Head of caudate nucleus (tissue), 42 donors: Measurements from ENCODE around the gene KRT75.
"Not testable (repeated sequence)": the region's sequence is repeated elsewhere in the genome, so short reads cannot be mapped to it uniquely, and the experiment has no call there.

Source experiments
- DNase-seq, 42 donors: peaks; one replicate each; pipeline versions ENCODE4 v3.0.0 to v3.0.0-alpha.2; 2020 to 2021; ENCODE audit warnings: mixed read lengths in 7 of 42
- intact Hi-C: fragments of 100-400 bp; cut with DNase I; formaldehyde crosslinking; loops from one replicate; pipeline ENCODE4 v1.15.0; 2022

KRT75 gene

GRCh38 chr12:52434081-52434733, at the start of gene KRT75:
Gene KRT75 (minus strand): TSS chr12:52434371. CDS start chr12:52434304, 67 bp downstream.
- intact Hi-C loops: no loop called here
- peak in 1 of 42 donors; percentile 20 for DNase-seq

GRCh38 chr12:52480073-52480472, 45.9 kb upstream of the KRT75 start:
- intact Hi-C loops: no loop called here
- no peak for DNase-seq

DNA sequence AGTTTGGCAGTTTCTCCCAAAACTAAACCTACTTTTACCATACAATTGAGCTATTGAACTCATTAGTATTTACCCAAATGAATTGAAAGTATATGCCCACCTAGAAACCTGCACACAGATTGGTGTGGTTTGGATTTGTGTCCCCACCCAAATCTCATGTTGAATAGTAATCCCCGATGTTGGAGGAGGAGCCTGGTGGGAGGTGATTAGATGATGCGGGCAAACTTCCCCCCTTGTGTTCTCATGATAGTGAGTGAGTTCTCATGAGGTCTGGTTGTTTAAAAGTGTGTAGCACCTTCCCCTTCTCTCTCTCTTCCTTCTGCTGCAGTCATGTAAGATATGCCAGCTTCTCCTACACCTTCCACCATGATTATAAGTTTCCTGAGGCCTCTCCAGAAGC, 43.5 kb upstream of the KRT75 start:
- DNase-seq: no peak
- intact Hi-C loops: no loop called here

GRCh38 chr12:52474212-52474611, 40.0 kb upstream of the KRT75 start:
- intact Hi-C loops: no loop called here
- no peak for DNase-seq

- intact Hi-C loops: no loop called here
- DNase-seq: no peak
These were observed 39.6 kb upstream of the KRT75 start, which contains the start of gene KRT6C for GRCh38 chr12:52473768-52474167. Gene KRT6C (minus strand): TSS chr12:52473805. CDS start chr12:52473737, 68 bp downstream.

DNA sequence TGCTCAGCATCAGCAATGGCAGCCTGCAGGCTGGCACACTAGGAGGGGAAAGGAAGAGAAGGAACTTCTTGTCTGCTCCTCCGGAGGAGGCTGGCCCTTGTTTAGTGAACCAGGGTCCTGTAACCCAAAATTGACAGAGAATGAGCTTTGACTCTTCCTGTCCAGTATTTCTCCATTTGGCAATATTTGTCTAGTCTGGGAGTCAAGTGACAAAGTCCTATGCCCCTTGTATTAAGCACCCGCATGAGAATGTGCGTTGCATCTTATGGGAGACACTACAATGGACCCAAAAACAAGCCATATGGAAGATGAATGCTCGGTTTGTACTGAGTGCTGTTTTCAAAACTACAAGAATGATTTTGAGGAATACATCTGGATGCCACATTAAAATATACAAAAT, 35.7 kb upstream of the KRT75 start:
- DNase-seq: no peak
- intact Hi-C loops: no loop called here

GRCh38 chr12:52464897-52465296, 30.7 kb upstream of the KRT75 start:
- DNase-seq: no peak
- intact Hi-C loops: no loop called here

DNA sequence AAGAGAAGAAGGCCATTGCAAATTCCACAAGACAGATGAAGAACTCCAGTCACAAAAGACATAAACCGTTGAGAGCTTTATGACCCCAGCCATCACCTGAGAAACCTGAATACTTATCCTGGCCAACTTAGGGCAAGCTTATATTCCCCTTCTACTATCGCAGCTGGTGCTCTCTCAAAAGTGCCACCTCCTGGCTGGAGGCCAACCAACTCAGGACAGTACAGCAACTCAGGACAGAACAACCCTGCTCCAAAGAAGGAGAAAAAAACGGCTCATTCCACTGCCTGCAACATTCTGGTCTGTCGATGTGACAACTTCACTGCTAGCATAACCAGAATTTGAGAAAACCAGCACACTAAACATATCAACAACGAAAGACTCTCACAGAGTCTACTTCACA, 27.5 kb upstream of the KRT75 start:
- DNase-seq: no peak
- intact Hi-C loops: no loop called here

DNA sequence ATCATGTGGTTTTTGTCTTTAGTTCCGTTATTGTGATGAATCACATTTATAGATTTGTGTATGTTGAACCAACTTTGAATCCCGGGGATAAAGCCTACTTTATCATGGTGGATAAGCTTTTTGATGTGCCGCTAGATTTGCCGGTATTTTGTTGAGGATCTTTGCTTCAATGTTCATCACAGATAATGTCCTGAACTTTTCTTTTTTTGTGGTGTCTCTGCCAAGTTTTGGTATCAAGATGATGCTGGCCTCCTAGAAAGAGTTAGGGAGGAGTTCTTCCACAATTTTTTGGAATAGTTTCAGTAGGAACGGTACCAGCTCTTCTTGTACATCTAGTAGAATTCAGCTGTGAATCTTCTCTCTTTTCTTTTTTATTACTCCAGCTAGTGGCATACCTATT, 24.7 kb upstream of the KRT75 start:
- no peak for DNase-seq
- intact Hi-C loops: no loop called here

DNA sequence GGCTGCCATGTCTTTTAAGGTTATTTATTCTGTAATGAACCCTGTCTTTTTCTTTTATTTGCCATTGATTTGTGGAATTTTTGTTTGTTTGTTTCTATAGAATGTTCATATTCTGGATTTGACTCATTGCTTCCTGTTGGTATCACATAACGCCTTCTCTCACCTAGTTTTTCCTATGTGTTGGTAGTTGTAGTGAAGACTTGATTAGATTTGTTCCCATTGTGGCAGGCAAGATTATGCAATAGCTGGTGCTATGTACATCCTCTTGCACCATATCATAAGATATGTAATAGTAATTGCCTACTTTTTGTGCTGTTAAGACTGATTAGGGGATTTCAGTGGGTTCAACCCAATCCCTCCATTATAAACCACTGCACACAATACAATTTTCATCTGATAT, 21.6 kb upstream of the KRT75 start:
- DNase-seq: no peak
- intact Hi-C loops: no loop called here

DNA sequence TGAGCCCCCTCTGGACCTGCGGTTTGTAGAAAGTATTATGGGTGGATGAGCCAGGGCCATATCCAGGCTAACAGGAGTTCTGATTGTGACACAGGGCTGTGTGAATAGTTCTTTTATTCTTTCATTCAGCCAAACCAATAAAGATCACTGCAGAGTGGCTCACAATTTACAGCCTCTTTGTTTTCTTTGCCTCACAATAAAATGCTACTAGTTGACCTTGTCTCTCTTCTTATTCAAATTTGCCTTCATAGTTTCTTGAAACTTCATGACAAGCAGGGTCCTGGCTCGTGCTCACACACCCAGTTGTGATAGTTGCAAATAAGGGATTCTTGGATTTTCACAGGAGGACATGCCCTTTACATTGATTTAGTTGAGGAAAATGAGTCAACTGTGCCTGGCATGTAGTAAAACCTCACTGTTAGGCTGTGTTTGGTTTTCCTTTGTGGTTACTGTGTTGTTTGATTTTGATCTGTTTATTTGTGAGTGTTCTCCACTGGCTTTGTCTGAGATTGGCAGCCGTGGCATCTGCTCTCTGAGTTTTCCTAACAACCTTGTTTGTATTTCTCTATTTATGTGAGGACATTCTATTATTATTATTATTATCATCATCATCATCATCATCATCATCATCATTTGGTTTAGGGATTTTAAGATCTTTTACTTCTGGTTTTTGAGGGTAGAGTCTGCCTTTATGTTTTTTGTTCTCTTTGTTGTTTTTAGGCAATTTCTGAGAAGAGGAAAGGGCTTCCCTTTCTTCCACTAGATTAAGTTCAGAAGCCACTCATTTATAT, 20.4 kb upstream of the KRT75 start:
- intact Hi-C loops: no loop called here

GRCh38 chr12:52452101-52452500, 17.9 kb upstream of the KRT75 start, which contains the start of gene KRT6B:
Gene KRT6B (minus strand): TSS chr12:52452146. CDS start chr12:52452078, 68 bp downstream.
- intact Hi-C loops: no loop called here
- DNase-seq: peak in 1 of 42 donors; percentile 12

More for the DNA sequence above, 20.4 kb upstream of the KRT75 start:
- DNase-seq: peak in 2 of 42 donors; percentile 5 to 9

GRCh38 chr12:52448228-52448627, 14.1 kb upstream of the KRT75 start:
- no peak for DNase-seq
- intact Hi-C loops: no loop called here

DNA sequence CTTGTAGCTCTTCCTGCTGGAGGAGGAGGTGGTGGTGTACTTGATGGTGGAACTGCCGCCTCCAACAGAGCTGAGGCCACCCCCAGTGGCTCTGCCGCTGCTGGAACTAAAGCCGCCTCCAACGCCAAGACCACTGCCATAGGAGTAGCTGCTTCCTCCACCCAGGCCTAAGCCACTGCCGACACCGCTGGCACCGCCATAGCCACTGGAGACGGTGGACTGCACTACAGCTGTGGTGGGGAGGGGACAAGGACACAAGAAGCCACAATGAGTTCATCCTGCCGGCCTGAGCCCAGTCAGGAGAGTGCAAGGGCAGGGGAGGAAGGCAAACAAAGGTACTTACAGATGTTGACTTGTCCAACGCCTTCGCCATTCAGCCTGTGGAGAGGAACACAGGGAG, 13.0 kb upstream of the KRT75 start:
- intact Hi-C loops, DNase-seq: not testable (repeated sequence)

GRCh38 chr12:52446367-52447045, 12.3 kb upstream of the KRT75 start:
- DNase-seq: no peak
- intact Hi-C loops: no loop called here

- no peak for DNase-seq
- intact Hi-C loops: no loop called here
These were observed 11.7 kb upstream of the KRT75 start for GRCh38 chr12:52445876-52446275.

GRCh38 chr12:52444647-52445595, 10.8 kb upstream of the KRT75 start:
- intact Hi-C loops: no loop called here
- DNase-seq: no peak

DNA sequence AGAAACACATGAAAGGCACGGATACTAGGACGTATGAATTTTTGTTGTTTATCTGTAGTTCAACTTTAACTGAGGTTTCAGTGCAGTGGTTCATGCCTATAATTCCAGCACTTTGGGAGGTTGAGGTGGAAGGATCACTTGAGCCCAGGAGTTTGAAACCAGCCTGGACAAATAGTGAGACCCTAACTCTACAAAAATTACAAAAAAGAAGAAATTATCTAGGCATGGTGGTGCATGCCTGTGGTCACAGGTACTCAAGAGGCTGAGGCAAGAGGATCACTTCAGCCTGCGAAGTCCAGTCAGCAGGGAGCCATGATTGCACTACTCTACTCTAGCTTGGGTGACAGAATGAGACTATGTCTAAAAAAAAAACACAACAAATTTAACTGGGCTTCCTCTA, 9.8 kb upstream of the KRT75 start:
- no peak for DNase-seq
- intact Hi-C loops: no loop called here

GRCh38 chr12:52442600-52443061, 8.5 kb upstream of the KRT75 start:
- intact Hi-C loops: no loop called here
- DNase-seq: peak in 2 of 42 donors; percentile 10 to 17
